Fibroblast of gingiva (primary cell): ENCODE data around the gene SORL1.
A peak's percentile ranks its signal among the peaks of the same experiment; 100 is the strongest.
"Not testable (repeated sequence)": the region's sequence is repeated elsewhere in the genome, so short reads cannot be mapped to it uniquely, and the experiment has no call there.

Experiments
- DNase-seq: peaks from one replicate; pipeline ENCODE4 v3.0.0-alpha.2; 2011; ENCODE audit warnings: low read depth

The SORL1 gene

GRCh38 chr11:121626980-121627379 is 174.9 kb downstream of the SORL1 start:
- no peak for DNase-seq

GRCh38 chr11:121630041-121630440 is 177.9 kb downstream of the SORL1 start:
- peak; percentile 66 for DNase-seq

- DNase-seq = no peak
Observed at GRCh38 chr11:121631456-121631855, 179.3 kb downstream of the SORL1 start.

- DNase-seq = no peak
Observed at GRCh38 chr11:121634273-121634672, 182.2 kb downstream of the SORL1 start.

GRCh38 chr11:121634889-121635288 is 182.8 kb downstream of the SORL1 start:
- peak; percentile 92 for DNase-seq

- peak; percentile 44 for DNase-seq
Observed at GRCh38 chr11:121636081-121636799, 184.1 kb downstream of the SORL1 start.

GRCh38 chr11:121636800-121637176 is 184.7 kb downstream of the SORL1 start:
- no peak for DNase-seq

- not testable (repeated sequence) for DNase-seq
Observed at GRCh38 chr11:121637587-121637986, 185.5 kb downstream of the SORL1 start.

- no peak for DNase-seq
Observed at GRCh38 chr11:121643479-121644186, 191.5 kb downstream of the SORL1 start.

- DNase-seq = no peak
Observed at GRCh38 chr11:121644187-121644512, 192.0 kb downstream of the SORL1 start.

- no peak for DNase-seq
Observed at GRCh38 chr11:121645001-121645400, 192.9 kb downstream of the SORL1 start.

GRCh38 chr11:121645596-121645995 is 193.5 kb downstream of the SORL1 start:
- no peak for DNase-seq

GRCh38 chr11:121648306-121648705 is 196.2 kb downstream of the SORL1 start:
- no peak for DNase-seq

- DNase-seq = no peak
Observed at GRCh38 chr11:121649798-121650197, 197.7 kb downstream of the SORL1 start.

GRCh38 chr11:121650351-121651256 is 198.5 kb downstream of the SORL1 start:
- no peak for DNase-seq

GRCh38 chr11:121651257-121651605 is 199.1 kb downstream of the SORL1 start:
- DNase-seq = no peak

- no peak for DNase-seq
Observed at GRCh38 chr11:121652971-121653370, 200.9 kb downstream of the SORL1 start.

- no peak for DNase-seq
Observed at GRCh38 chr11:121654259-121654842, 202.2 kb downstream of the SORL1 start.

GRCh38 chr11:121654843-121655536 is 202.9 kb downstream of the SORL1 start:
- no peak for DNase-seq

GRCh38 chr11:121655537-121656327 is 203.6 kb downstream of the SORL1 start:
- DNase-seq = peak; percentile 97
